PFSK-1 (cell line): ENCODE results near the gene NOTUM.

ENCODE experiments used
- FOXP2 ChIP-seq: optimal IDR thresholded peaks from 2 replicates; pipeline ENCODE3; 2011; ENCODE audit warnings: borderline replicate concordance, control low read depth, inconsistent platforms; ENCODE audit not compliant: insufficient read depth; ENCODE audit errors: extremely low read length, extremely low read depth
- POLR2AphosphoS5 ChIP-seq: IDR thresholded peaks from 2 replicates; pipeline ENCODE4 v1.6.1; 2012; ENCODE audit warnings: low read depth, mild to moderate bottlenecking, control low read depth, low read length, moderate library complexity
- SIN3A ChIP-seq: IDR thresholded peaks from 2 replicates; pipeline ENCODE4 v1.6.1; 2012; ENCODE audit warnings: mild to moderate bottlenecking, low read length, moderate library complexity, borderline replicate concordance; ENCODE audit not compliant: insufficient read depth
- TAF1 ChIP-seq: IDR thresholded peaks from 2 replicates; pipeline ENCODE4 v1.6.1; 2012; ENCODE audit warnings: low read length, control low read depth, borderline replicate concordance; ENCODE audit not compliant: insufficient read depth
- TF ChIP-seq, protein P1 (sequence below), 2 experiments: IDR thresholded peaks; 2 replicates each; pipeline versions ENCODE4 v1.6.1 to v1.8.0; 2011 to 2012; ENCODE audit warnings: low read depth in 2 of 2, low read length in 2 of 2, control low read depth in 1 of 2, inconsistent platforms in 1 of 2, mild to moderate bottlenecking in 1 of 2, moderate library complexity in 1 of 2; ENCODE audit not compliant: insufficient read depth in 1 of 2

The NOTUM gene

DNA sequence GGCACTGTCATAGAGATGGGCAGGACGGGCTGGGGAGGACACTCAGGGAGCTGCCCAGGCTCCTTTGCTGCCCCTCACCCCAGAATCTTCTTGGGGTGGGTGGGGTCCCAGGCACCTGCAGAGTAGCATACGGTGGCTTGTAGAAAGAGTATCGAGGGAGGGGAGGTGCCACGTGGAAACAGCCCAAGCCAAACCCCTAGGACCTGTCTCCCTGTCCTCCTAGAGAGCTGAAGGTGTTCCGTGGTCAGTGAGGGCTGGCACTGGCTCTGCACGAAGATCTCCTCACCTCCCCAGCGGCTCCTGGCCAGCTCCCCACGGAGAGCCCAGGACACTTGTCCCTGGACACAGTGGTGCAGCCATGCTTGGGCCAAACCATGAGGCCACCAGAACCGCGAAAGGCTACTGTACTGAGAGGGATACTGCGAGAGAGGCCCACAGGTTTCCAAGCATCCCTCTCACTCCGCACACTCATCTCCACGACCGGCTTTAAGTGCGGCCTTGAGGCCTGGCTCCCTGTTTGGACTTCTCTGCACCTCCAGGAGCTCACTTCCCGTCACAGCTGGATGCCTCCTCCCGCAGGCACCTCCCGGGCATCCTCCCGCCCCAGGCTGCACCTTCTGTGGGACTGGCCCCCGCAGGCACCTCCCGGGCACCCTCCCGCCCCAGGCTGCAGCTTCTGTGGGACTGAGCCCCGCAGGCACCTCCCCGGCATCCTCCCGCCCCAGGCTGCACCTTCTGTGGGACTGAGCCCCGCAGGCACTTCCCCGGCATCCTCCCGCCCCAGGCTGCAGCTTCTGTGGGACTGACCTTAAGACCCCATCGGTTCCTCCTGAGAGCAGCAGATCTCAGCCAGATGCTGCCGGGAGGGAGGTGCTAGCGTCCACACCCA is 31.5 kb downstream of the NOTUM start:
- no peak for TF ChIP-seq FOXP2
- TF ChIP-seq, protein P1, sequence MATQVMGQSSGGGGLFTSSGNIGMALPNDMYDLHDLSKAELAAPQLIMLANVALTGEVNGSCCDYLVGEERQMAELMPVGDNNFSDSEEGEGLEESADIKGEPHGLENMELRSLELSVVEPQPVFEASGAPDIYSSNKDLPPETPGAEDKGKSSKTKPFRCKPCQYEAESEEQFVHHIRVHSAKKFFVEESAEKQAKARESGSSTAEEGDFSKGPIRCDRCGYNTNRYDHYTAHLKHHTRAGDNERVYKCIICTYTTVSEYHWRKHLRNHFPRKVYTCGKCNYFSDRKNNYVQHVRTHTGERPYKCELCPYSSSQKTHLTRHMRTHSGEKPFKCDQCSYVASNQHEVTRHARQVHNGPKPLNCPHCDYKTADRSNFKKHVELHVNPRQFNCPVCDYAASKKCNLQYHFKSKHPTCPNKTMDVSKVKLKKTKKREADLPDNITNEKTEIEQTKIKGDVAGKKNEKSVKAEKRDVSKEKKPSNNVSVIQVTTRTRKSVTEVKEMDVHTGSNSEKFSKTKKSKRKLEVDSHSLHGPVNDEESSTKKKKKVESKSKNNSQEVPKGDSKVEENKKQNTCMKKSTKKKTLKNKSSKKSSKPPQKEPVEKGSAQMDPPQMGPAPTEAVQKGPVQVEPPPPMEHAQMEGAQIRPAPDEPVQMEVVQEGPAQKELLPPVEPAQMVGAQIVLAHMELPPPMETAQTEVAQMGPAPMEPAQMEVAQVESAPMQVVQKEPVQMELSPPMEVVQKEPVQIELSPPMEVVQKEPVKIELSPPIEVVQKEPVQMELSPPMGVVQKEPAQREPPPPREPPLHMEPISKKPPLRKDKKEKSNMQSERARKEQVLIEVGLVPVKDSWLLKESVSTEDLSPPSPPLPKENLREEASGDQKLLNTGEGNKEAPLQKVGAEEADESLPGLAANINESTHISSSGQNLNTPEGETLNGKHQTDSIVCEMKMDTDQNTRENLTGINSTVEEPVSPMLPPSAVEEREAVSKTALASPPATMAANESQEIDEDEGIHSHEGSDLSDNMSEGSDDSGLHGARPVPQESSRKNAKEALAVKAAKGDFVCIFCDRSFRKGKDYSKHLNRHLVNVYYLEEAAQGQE (IDR thresholded peaks at IDR 0.05; ENCODE audit: insufficient read depth in 1 of 2, low read depth in 2 of 2, low read length in 2 of 2) = no peak
- TF ChIP-seq TAF1 = no peak
- no peak for TF ChIP-seq POLR2AphosphoS5
- TF ChIP-seq SIN3A = no peak

DNA sequence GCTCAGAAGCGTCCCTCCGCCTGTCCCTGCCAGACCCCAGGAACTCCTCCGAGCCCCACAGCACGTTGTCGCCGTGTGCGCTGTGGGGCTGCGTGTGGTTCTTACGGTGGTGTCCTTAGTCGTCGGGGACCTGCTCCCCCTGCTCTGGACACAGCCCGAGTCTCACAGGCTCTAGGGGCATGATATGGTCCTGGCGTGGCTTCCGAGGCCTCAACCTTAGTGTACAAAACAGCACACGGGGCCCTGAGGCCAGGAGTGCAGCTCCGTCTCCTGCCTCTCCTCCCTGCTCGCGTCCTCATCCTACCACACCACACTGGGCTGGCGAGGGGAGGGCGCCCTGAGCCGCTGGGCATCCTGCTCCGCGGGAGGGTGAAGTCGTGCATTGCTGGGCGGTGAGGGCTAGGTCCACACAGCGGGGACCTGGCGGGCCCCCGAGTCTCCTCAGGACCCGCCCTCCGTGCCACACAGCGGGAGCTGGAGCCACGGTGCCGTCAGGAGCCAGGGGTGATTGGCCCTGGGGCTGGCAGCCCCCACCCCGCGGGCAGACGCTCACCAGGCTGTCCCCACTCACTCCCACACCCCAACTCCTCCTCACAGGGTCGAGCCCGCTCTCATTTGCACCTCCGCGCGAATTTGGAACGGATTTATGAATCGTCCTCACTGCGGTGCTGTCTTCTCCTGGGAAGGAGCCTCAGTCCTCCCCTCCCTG is 32.3 kb downstream of the NOTUM start:
- TF ChIP-seq FOXP2 = no peak
- TF ChIP-seq POLR2AphosphoS5 = 0 out of 2 replicates have a peak, but pooled peaks have one; percentile 27
- TF ChIP-seq TAF1 = no peak; the same call in 1 of the 2 replicates
- TF ChIP-seq, protein P1 (IDR thresholded peaks at IDR 0.05; ENCODE audit: insufficient read depth in 1 of 2, low read depth in 2 of 2, low read length in 2 of 2) = peak in 1 of 2 experiments; percentile 28; a peak in 1 of 4 replicates
- peak; percentile 72; the same call in 1 of the 2 replicates for TF ChIP-seq SIN3A

DNA sequence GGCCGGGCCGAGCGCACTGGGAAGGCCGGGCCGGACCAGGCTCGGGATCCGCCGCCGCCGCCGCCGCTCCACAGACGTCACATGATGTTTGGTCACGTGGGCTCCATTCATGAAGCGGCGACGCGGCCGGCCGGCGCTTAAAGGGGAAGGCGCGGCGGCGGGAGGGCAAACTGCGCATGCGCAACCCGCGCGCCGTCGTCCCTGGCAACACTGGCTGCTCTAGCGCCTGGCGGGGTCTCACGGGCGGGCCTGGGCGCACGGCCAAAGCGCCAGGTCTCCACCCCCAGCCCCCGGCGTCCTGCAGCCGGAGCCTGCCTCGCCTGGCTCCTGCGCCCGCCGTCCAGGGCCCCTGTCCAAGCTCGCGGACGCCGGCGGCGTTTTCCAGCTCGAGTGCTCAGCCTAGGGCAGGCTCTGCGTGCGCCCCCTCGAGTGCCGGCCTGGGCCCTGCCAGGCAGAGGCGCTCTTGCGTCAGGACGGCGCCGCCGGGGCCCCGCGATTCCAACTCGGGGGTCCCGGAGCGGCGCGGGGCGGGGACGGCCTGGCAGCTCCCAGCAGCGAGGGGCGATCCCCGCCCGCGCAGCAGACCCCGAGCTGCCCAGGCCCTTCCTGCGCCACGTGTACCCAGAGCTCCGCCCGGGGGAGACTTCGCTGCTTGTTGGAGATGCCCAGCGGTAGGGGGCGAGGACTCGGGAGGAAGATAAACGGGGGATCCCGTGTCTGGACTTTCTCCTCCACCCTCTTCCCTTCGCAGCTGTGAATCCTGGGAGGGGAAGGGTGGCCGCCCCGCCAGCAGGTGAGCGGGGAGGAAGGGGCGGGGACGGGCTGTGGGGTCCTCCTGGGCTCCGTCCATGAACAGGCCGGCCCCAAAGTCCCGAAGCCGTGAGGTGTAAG is 33.1 kb downstream of the NOTUM start, which contains the start of gene MAFG:
TSS of gene MAFG (minus strand) at position 83 of the 891 bp plus-strand sequence. CDS start 4,550 bp downstream, outside the sequence.
- TF ChIP-seq, protein P1 (IDR thresholded peaks at IDR 0.05; ENCODE audit: insufficient read depth in 1 of 2, low read depth in 2 of 2, low read length in 2 of 2) = no peak
- TF ChIP-seq SIN3A = peak; percentile 82; the same call in 1 of the 2 replicates
- TF ChIP-seq POLR2AphosphoS5 = peak; percentile 60; the same call in 1 of the 2 replicates

DNA sequence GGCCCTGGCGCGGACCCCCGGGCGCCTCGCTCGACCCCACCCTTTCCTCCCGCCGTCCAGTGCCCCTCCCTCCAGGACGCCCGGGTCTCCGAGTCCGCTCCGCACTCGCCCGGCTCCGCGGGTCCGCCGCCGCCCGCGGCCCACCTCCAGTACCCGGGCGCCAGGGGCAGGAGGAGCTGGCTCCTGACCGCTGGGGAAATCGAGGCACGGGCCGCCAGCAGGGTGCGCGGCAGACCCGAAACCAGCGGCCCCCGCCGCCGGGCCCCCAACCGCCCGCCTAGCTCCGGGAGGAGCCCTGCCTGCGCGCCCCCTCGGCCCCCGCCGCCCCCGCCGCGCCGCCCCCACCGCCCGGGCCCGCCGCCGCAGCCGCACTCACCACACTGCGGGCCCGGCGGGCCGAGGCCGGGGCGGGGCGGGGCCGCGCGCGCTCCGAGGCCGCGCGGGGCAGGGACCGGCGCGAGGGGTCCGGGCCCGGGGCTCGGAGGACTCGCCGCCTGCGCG is 33.8 kb downstream of the NOTUM start:
- TF ChIP-seq SIN3A (no peak), FOXP2 (no peak), POLR2AphosphoS5 (no peak), TAF1 (no peak)
- TF ChIP-seq, protein P1 (IDR thresholded peaks at IDR 0.05; ENCODE audit: insufficient read depth in 1 of 2, low read depth in 2 of 2, low read length in 2 of 2) = no peak
